ENCODE results near the gene EPHA6.

Gene EPHA6

GRCh38 chr3:97197083-97197482 lies 382.7 kb downstream of the EPHA6 start:
- H3K4me3 ChIP-seq (ENCODE audit: low read depth, low read length), result no peak overlapping the region
- no peak for TF ChIP-seq CTCF (IDR thresholded peaks at IDR 0.05; ENCODE audit: insufficient read depth, low read depth, low read length, missing control alignments)
- no peak for DNase-seq (ENCODE audit: low read depth)

- TF ChIP-seq CTCF (IDR thresholded peaks at IDR 0.05; ENCODE audit: insufficient read depth, low read depth, low read length, missing control alignments), result no peak
Measured at GRCh38 chr3:97197830-97198229, 383.4 kb downstream of the EPHA6 start.

GRCh38 chr3:97200387-97200786 lies 386.0 kb downstream of the EPHA6 start:
- DNase-seq (ENCODE audit: low read depth), result no peak
- H3K4me3 ChIP-seq (ENCODE audit: low read depth, low read length), result no peak overlapping the region
- TF ChIP-seq CTCF (IDR thresholded peaks at IDR 0.05; ENCODE audit: insufficient read depth, low read depth, low read length, missing control alignments), result no peak

More at GRCh38 chr3:97197830-97198229, 383.4 kb downstream of the EPHA6 start:
- DNase-seq (ENCODE audit: low read depth), result no peak
- no peak overlapping the region for H3K4me3 ChIP-seq (ENCODE audit: low read depth, low read length)

GRCh38 chr3:97201814-97202213 lies 387.4 kb downstream of the EPHA6 start:
- H3K4me3 ChIP-seq (ENCODE audit: low read depth, low read length), result no peak overlapping the region
- TF ChIP-seq CTCF (IDR thresholded peaks at IDR 0.05; ENCODE audit: insufficient read depth, low read depth, low read length, missing control alignments), result no peak
- DNase-seq (ENCODE audit: low read depth), result no peak

- no peak overlapping the region for H3K4me3 ChIP-seq (ENCODE audit: low read depth, low read length)
- TF ChIP-seq CTCF (IDR thresholded peaks at IDR 0.05; ENCODE audit: insufficient read depth, low read depth, low read length, missing control alignments), result no peak
- DNase-seq (ENCODE audit: low read depth), result no peak
Measured at GRCh38 chr3:97228966-97229365, 414.6 kb downstream of the EPHA6 start.

- no peak for TF ChIP-seq CTCF (IDR thresholded peaks at IDR 0.05; ENCODE audit: insufficient read depth, low read depth, low read length, missing control alignments)
- DNase-seq (ENCODE audit: low read depth), result no peak
- no peak overlapping the region for H3K4me3 ChIP-seq (ENCODE audit: low read depth, low read length)
Measured at GRCh38 chr3:97230486-97230885, 416.1 kb downstream of the EPHA6 start.

GRCh38 chr3:97232393-97233034 lies 418.1 kb downstream of the EPHA6 start:
- no peak for DNase-seq (ENCODE audit: low read depth)
- H3K4me3 ChIP-seq (ENCODE audit: low read depth, low read length), result no peak overlapping the region
- no peak for TF ChIP-seq CTCF (IDR thresholded peaks at IDR 0.05; ENCODE audit: insufficient read depth, low read depth, low read length, missing control alignments)

Data from GM12865 (cell line).